Measurements from ENCODE around the gene ATMIN. TPM values are rescaled to one million over a fixed set of nuclear protein-coding genes. Genes with fewer than 3 reads are reported as not detected.

ATMIN gene
- total and polyA plus RNA-seq, 2 experiments from 2014 or later, result 9.8 to 41.7 TPM

DNA sequence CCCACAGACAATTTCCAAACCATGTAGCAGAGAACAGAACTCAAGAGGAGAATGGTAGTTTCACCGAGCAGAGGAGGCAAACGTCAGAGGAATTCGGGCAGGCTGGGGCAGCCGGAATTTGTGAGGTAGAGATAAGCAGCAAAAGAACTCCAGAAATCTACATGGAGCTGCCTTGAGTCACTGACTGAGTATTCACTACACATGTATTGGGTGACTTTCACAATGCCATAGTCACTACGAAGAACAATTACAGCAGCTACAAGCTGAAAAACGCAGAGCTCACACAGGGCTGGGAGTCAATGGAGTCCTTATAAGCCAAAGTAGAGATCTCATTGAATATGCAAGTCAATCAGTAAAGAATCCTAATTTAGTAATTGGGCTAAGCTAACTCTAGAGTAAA, 42.3 kb upstream of the ATMIN start:
- Histone ChIP-seq H3F3A (ENCODE audit: insufficient read depth) (peaks cover 34% of the 10 kb centered on the region), H3K36me3 (ENCODE audit: low read depth) (no peaks in the 10 kb centered on the region), H2AFZ (peak overlapping the region; percentile 40), H3K4me3 (peak overlapping the region; percentile 69), H3K27ac (peak overlapping the region; percentile 82), H3K9me2 (ENCODE audit: insufficient read depth) (no peaks in the 10 kb centered on the region), H3K9me3 (ENCODE audit: low read depth) (no peaks in the 10 kb centered on the region), H3K79me2 (ENCODE audit: insufficient read depth) (peaks cover 93% of the 10 kb centered on the region), H3K27me3 (replicated peaks; ENCODE audit: insufficient read depth) (no peaks in the 10 kb centered on the region), H3K4me1 (ENCODE audit: insufficient read depth) (peaks cover 45% of the 10 kb centered on the region), H3K4me2 (ENCODE audit: unreplicated experiment) (peak overlapping the region; percentile 79), H4K20me1 (ENCODE audit: insufficient read depth) (no peaks in the 10 kb centered on the region), H3K9ac (peak overlapping the region; percentile 68)
- in situ Hi-C loops (cut with MboI), result no loop called here
- DNase-seq, result peak; percentile 93
- TF ChIP-seq EZH2 (IDR thresholded peaks at IDR 0.05; ENCODE audit: insufficient read depth, poor library complexity, severe bottlenecking), result no peak
- no peak for TF ChIP-seq EZH2phosphoT487 (IDR thresholded peaks at IDR 0.05; ENCODE audit: insufficient read depth, low read depth)
- 3 to 5% methylated on average over 6 of the region's 6 CpGs for WGBS, 2 experiments (ENCODE audit: low coverage in 1 of 2, low lambda C conversion rate in 2 of 2, missing lambda C conversion rate in 2 of 2)

DNA sequence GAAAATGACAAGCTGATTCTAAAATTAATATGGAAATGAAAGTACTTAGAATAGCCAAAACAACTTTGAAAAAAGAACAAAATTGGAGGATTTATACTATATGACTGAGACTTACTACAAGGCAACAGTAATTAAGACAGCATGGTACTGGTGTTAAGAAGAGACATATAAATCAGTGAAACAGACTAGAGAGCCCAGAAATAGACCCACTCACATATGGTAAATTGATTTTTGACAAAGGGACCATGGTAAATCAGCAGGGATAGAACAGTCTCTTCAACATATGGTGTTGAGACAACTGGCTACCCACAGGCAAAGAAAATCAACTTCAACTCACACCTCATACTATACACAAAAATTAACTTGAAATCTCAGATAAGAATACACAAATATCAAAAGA, 41.8 kb upstream of the ATMIN start:
- Histone ChIP-seq H3K27me3 (replicated peaks; ENCODE audit: insufficient read depth) (no peaks in the 10 kb centered on the region), H3K27ac (peak overlapping the region; percentile 82), H3K36me3 (ENCODE audit: low read depth) (no peaks in the 10 kb centered on the region), H3K4me1 (ENCODE audit: insufficient read depth) (peaks cover 45% of the 10 kb centered on the region), H3K9me2 (ENCODE audit: insufficient read depth) (no peaks in the 10 kb centered on the region), H2AFZ (peak overlapping the region; percentile 10; the same call in 1 of the 2 replicates), H3F3A (ENCODE audit: insufficient read depth) (peaks cover 34% of the 10 kb centered on the region), H3K4me3 (peak overlapping the region; percentile 69), H3K4me2 (ENCODE audit: unreplicated experiment) (peak overlapping the region; percentile 79), H4K20me1 (ENCODE audit: insufficient read depth) (no peaks in the 10 kb centered on the region), H3K9me3 (ENCODE audit: low read depth) (no peaks in the 10 kb centered on the region), H3K79me2 (ENCODE audit: insufficient read depth) (peaks cover 93% of the 10 kb centered on the region), H3K9ac (peak overlapping the region; percentile 68)
- no peak for TF ChIP-seq EZH2phosphoT487 (IDR thresholded peaks at IDR 0.05; ENCODE audit: insufficient read depth, low read depth)
- DNase-seq, result no peak
- in situ Hi-C loops (cut with MboI), result no loop called here

DNA sequence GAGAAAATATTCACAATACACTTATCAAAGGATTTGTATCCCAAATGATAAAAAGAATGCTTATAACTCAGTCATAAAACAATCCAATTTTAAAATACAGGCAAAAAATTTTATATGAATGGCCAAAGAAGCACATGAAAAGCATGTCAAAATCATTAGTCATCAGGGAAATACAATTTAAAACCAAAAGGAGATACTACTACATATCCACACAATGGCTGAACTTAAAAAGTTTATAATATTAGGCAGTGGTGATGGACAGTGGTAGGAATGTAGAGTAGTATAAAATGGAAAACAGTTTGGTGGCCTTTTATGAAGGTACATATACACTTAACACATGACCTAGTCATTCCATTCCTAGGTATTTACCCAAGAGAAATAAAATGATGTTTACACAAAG, 41.2 kb upstream of the ATMIN start:
- Histone ChIP-seq H3K4me2 (ENCODE audit: unreplicated experiment) (peak overlapping the region; percentile 79), H3K27ac (peak overlapping the region; percentile 82)

DNA sequence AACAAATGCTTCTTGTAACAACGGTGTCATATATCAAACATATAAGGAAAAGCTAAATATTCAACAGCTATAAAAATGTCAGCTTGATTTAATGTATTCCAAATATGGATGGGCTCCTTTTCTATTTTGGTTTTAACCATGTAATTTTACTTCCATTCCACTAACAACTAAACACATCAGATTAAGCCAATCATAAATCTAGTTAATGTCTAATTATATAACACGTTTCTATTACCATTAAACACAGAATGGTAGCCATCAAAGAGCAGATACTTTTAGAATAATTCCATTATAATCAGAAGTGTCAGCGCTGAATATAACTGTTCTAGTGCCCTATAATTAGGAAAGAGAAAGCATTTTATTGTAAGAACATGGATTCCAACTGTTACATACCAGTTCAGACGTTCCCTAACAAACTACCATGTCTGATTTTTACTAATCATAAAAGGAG, 38.9 kb upstream of the ATMIN start:
- H3K27ac ChIP-seq, result no peak overlapping the region
- H3F3A ChIP-seq (ENCODE audit: insufficient read depth), result peaks cover 27% of the 10 kb centered on the region
- H3K4me3 ChIP-seq, result no peak overlapping the region
- no peaks in the 10 kb centered on the region for H3K27me3 ChIP-seq (replicated peaks; ENCODE audit: insufficient read depth)
- no peak overlapping the region for H2AFZ ChIP-seq
- H4K20me1 ChIP-seq (ENCODE audit: insufficient read depth), result no peaks in the 10 kb centered on the region
- DNase-seq, result no peak
- peaks cover 93% of the 10 kb centered on the region for H3K79me2 ChIP-seq (ENCODE audit: insufficient read depth)
- no peak overlapping the region for H3K4me2 ChIP-seq (ENCODE audit: unreplicated experiment)
- H3K4me1 ChIP-seq (ENCODE audit: insufficient read depth), result peaks cover 39% of the 10 kb centered on the region
- in situ Hi-C loops (cut with MboI), result no loop called here
- H3K9me3 ChIP-seq (ENCODE audit: low read depth), result no peaks in the 10 kb centered on the region
- no peak for TF ChIP-seq EZH2 (IDR thresholded peaks at IDR 0.05; ENCODE audit: insufficient read depth, poor library complexity, severe bottlenecking)
- no peak for TF ChIP-seq EZH2phosphoT487 (IDR thresholded peaks at IDR 0.05; ENCODE audit: insufficient read depth, low read depth)
- WGBS, 2 experiments (ENCODE audit: low coverage in 1 of 2, low lambda C conversion rate in 2 of 2, missing lambda C conversion rate in 2 of 2), result 60 to 67% methylated on average over 4 of the region's 4 CpGs
- no peaks in the 10 kb centered on the region for H3K9me2 ChIP-seq (ENCODE audit: insufficient read depth)
- H3K9ac ChIP-seq, result no peak overlapping the region
- no peaks in the 10 kb centered on the region for H3K36me3 ChIP-seq (ENCODE audit: low read depth)

More for the DNA sequence above, 41.2 kb upstream of the ATMIN start:
- peak; percentile 46 for DNase-seq
- H3K9ac ChIP-seq, result no peak overlapping the region
- no peak overlapping the region for H2AFZ ChIP-seq
- H3K27me3 ChIP-seq (replicated peaks; ENCODE audit: insufficient read depth), result no peaks in the 10 kb centered on the region
- H3K4me1 ChIP-seq (ENCODE audit: insufficient read depth), result peaks cover 45% of the 10 kb centered on the region
- peaks cover 93% of the 10 kb centered on the region for H3K79me2 ChIP-seq (ENCODE audit: insufficient read depth)
- H3K36me3 ChIP-seq (ENCODE audit: low read depth), result no peaks in the 10 kb centered on the region
- no peaks in the 10 kb centered on the region for H3K9me2 ChIP-seq (ENCODE audit: insufficient read depth)
- no peaks in the 10 kb centered on the region for H3K9me3 ChIP-seq (ENCODE audit: low read depth)
- in situ Hi-C loops (cut with MboI), result no loop called here
- TF ChIP-seq EZH2 (IDR thresholded peaks at IDR 0.05; ENCODE audit: insufficient read depth, poor library complexity, severe bottlenecking), result no peak
- no peak for TF ChIP-seq EZH2phosphoT487 (IDR thresholded peaks at IDR 0.05; ENCODE audit: insufficient read depth, low read depth)
- H4K20me1 ChIP-seq (ENCODE audit: insufficient read depth), result no peaks in the 10 kb centered on the region
- H3F3A ChIP-seq (ENCODE audit: insufficient read depth), result peaks cover 34% of the 10 kb centered on the region
- no peak overlapping the region for H3K4me3 ChIP-seq

DNA sequence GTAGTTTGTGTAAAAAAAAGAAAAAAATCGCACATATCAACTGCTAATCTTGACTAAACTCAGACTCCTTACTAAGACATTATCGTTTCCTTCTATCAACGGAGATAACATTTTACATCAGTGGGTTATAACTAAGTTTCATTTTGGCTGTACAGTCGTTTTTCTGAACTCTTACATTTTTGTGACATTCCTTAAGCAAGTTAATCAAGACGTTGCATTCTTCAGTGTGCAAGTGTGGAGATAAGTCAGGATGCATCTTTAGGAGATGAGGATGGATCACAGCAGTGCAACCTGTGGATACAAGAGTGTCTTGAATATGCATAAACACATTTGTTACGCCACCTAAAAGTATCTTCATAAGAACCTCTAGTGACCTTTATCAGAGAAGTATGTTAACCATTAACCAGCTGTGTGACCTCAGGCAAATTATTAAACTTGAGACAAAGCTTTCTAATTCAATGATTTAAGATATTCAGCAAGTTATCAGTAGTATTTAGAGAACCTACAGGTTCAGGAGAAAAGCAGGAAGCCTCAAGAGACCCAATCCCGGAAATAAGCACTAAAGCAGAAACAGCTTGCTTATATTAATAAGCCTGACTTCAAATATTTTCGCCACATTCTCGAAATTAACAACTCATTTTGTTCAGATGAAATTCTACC, 38.4 kb upstream of the ATMIN start:
- peak; percentile 12 for DNase-seq

More for the DNA sequence above, 38.4 kb upstream of the ATMIN start:
- 69 to 73% methylated on average over 9 of the region's 9 CpGs for WGBS, 2 experiments (ENCODE audit: low coverage in 1 of 2, low lambda C conversion rate in 2 of 2, missing lambda C conversion rate in 2 of 2)
- Histone ChIP-seq H4K20me1 (ENCODE audit: insufficient read depth) (no peaks in the 10 kb centered on the region), H3K9me3 (ENCODE audit: low read depth) (no peaks in the 10 kb centered on the region), H3K9ac (no peak overlapping the region), H3K4me1 (ENCODE audit: insufficient read depth) (peaks cover 33% of the 10 kb centered on the region), H3K4me3 (no peak overlapping the region), H3K27me3 (replicated peaks; ENCODE audit: insufficient read depth) (no peaks in the 10 kb centered on the region), H3K9me2 (ENCODE audit: insufficient read depth) (no peaks in the 10 kb centered on the region), H2AFZ (no peak overlapping the region), H3K79me2 (ENCODE audit: insufficient read depth) (peaks cover 93% of the 10 kb centered on the region), H3K4me2 (ENCODE audit: unreplicated experiment) (no peak overlapping the region), H3K36me3 (ENCODE audit: low read depth) (no peaks in the 10 kb centered on the region), H3F3A (ENCODE audit: insufficient read depth) (peaks cover 22% of the 10 kb centered on the region), H3K27ac (no peak overlapping the region)
- in situ Hi-C loops (cut with MboI), result no loop called here
- TF ChIP-seq EZH2phosphoT487 (IDR thresholded peaks at IDR 0.05; ENCODE audit: insufficient read depth, low read depth), result no peak
- no peak for TF ChIP-seq EZH2 (IDR thresholded peaks at IDR 0.05; ENCODE audit: insufficient read depth, poor library complexity, severe bottlenecking)
